Chondrocyte (in vitro differentiated cells): ENCODE data around the gene CCDC74A. TPM values are rescaled to one million over a fixed set of nuclear protein-coding genes. Genes with fewer than 3 reads are reported as not detected.
"Not testable (repeated sequence)": the region's sequence is repeated elsewhere in the genome, so short reads cannot be mapped to it uniquely, and the experiment has no call there.

Source experiments
- DNase-seq: peaks from one replicate; pipeline ENCODE4 v3.0.0; 2021; ENCODE audit warnings: mixed read lengths, low spot score
- H3K27ac Mint-ChIP-seq: one replicate; pipeline ENCODE4 v1.8.0; 2021; ENCODE audit warnings: mild to moderate bottlenecking, moderate library complexity, mixed read lengths; ENCODE audit not compliant: unreplicated experiment
- H3K27me3 Mint-ChIP-seq: 2 replicates; pipeline ENCODE4 v1.8.0; 2021; ENCODE audit warnings: low read depth, mixed read lengths
- H3K36me3 Mint-ChIP-seq: 2 replicates; pipeline ENCODE4 v1.8.0; 2021; ENCODE audit warnings: low read depth, mixed read lengths
- H3K4me1 Mint-ChIP-seq: 2 replicates; pipeline ENCODE4 v1.8.0; 2021; ENCODE audit warnings: low read depth, mild to moderate bottlenecking, mixed read lengths
- H3K4me3 Mint-ChIP-seq: one replicate; pipeline ENCODE4 v1.8.0; 2021; ENCODE audit warnings: mild to moderate bottlenecking, moderate library complexity, mixed read lengths; ENCODE audit not compliant: unreplicated experiment
- H3K9me3 Mint-ChIP-seq: 2 replicates; pipeline ENCODE4 v1.8.0; 2021; ENCODE audit warnings: low read depth, mixed read lengths
- total RNA-seq: library from RNA; stranded (reverse); gene quantifications from 3 replicates; pipeline ENCODE4 v1.2.1, GENCODE V29; 2021
- TF ChIP-seq, protein P1 (sequence below): fragments of 200-600 bp; sonication (generic); IDR thresholded peaks from 2 replicates; pipeline ENCODE4 v1.5.0; 2021; ENCODE audit warnings: antibody characterized with exemption, mild to moderate bottlenecking, moderate library complexity

Gene CCDC74A
- total RNA-seq, 1 donor from 2014 or later = 2.4 TPM

GRCh38 chr2:131557558-131558321 lies 30.1 kb downstream of the CCDC74A start:
- Mint-ChIP-seq H3K27ac (no peak overlapping the region), H3K4me1 (no peaks in the 10 kb centered on the region), H3K4me3 (no peak overlapping the region), H3K36me3 (no peaks in the 10 kb centered on the region), H3K27me3 (peaks cover 41% of the 10 kb centered on the region), H3K9me3 (no peaks in the 10 kb centered on the region)
- TF ChIP-seq, protein P1, sequence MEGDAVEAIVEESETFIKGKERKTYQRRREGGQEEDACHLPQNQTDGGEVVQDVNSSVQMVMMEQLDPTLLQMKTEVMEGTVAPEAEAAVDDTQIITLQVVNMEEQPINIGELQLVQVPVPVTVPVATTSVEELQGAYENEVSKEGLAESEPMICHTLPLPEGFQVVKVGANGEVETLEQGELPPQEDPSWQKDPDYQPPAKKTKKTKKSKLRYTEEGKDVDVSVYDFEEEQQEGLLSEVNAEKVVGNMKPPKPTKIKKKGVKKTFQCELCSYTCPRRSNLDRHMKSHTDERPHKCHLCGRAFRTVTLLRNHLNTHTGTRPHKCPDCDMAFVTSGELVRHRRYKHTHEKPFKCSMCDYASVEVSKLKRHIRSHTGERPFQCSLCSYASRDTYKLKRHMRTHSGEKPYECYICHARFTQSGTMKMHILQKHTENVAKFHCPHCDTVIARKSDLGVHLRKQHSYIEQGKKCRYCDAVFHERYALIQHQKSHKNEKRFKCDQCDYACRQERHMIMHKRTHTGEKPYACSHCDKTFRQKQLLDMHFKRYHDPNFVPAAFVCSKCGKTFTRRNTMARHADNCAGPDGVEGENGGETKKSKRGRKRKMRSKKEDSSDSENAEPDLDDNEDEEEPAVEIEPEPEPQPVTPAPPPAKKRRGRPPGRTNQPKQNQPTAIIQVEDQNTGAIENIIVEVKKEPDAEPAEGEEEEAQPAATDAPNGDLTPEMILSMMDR = no peak
- no peak for DNase-seq

DNA sequence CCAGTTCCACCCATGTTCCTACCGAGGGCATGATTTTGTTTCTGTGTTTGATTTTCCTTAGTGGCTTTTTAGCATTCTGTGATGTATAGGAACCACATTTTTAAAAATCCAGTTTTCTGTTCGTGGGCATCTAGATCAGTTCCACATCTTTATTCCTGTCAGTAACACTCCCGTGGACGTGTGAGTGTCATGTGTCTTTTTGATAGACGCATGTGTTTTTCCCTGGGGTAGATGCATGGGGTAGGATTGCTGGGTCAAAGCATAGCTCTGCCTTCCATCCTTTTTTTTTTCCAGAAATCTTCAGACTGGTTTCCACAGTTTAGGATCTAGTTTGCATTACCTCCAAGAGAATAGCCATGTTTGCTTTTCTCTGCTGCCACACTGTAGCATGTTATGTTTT lies 38.7 kb downstream of the CCDC74A start:
- Mint-ChIP-seq H3K36me3 (no peaks in the 10 kb centered on the region), H3K27ac (no peak overlapping the region), H3K27me3 (peaks cover 40% of the 10 kb centered on the region), H3K4me1 (no peaks in the 10 kb centered on the region), H3K4me3 (no peak overlapping the region), H3K9me3 (no peaks in the 10 kb centered on the region)
- DNase-seq = no peak
- TF ChIP-seq, protein P1 = no peak

GRCh38 chr2:131567891-131568290 lies 40.2 kb downstream of the CCDC74A start:
- TF ChIP-seq, protein P1 = no peak
- no peak overlapping the region for H3K27ac Mint-ChIP-seq
- H3K9me3 Mint-ChIP-seq = no peaks in the 10 kb centered on the region
- H3K27me3 Mint-ChIP-seq = peaks cover 37% of the 10 kb centered on the region
- H3K36me3 Mint-ChIP-seq = no peaks in the 10 kb centered on the region
- H3K4me1 Mint-ChIP-seq = no peaks in the 10 kb centered on the region
- H3K4me3 Mint-ChIP-seq = no peak overlapping the region
- DNase-seq = no peak

GRCh38 chr2:131568401-131568800 lies 40.7 kb downstream of the CCDC74A start:
- DNase-seq, H3K36me3 Mint-ChIP-seq, H3K4me1 Mint-ChIP-seq, H3K27ac Mint-ChIP-seq, H3K4me3 Mint-ChIP-seq, H3K9me3 Mint-ChIP-seq: not testable (repeated sequence)
- peaks cover 41% of the 10 kb centered on the region for H3K27me3 Mint-ChIP-seq

- TF ChIP-seq, protein P1 = no peak
- Mint-ChIP-seq H3K27ac (no peak overlapping the region), H3K27me3 (peaks cover 30% of the 10 kb centered on the region), H3K36me3 (no peaks in the 10 kb centered on the region), H3K4me1 (no peaks in the 10 kb centered on the region), H3K4me3 (no peak overlapping the region), H3K9me3 (no peaks in the 10 kb centered on the region)
- DNase-seq = no peak
These were observed 44.5 kb downstream of the CCDC74A start for GRCh38 chr2:131572175-131572574.

- Mint-ChIP-seq H3K27ac (no peak overlapping the region), H3K4me1 (no peaks in the 10 kb centered on the region), H3K9me3 (no peaks in the 10 kb centered on the region), H3K4me3 (no peak overlapping the region), H3K36me3 (no peaks in the 10 kb centered on the region), H3K27me3 (peaks cover 46% of the 10 kb centered on the region)
- TF ChIP-seq, protein P1 = no peak
- no peak for DNase-seq
These were observed 50.1 kb downstream of the CCDC74A start for GRCh38 chr2:131577812-131578211.
